Measurements from ENCODE around the gene RAP1GAP2. TPM values are rescaled to one million over a fixed set of nuclear protein-coding genes. Genes with fewer than 3 reads are reported as not detected.
"Not testable (repeated sequence)": the region's sequence is repeated elsewhere in the genome, so short reads cannot be mapped to it uniquely, and the experiment has no call there.

The RAP1GAP2 gene
- polyA plus RNA-seq, 12 donors, result 1.4 to 7.8 (median 2.6) TPM; not detected in 1

DNA sequence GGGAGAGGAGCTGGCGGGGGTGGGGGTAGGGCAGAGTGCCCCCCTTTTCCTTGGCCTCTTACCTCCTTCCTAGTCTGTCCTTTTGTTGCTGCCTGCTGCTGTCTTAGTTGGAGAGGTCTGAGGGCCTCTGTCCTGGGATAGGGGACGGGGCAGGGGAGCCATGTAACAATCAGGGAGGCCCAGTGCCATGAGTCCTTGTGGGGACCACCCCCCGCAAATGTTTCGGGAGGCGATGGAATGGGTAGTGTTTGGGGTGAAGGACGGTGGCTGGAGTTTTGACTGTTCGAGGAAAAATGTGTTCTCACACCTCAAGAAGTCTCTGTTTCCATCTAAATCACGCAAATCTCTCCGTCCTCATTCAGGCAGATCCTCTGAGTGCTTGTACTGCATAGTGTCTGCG lies 168.1 kb downstream of the RAP1GAP2 start:
- no peak for DNase-seq

GRCh38 chr17:2964831-2965230 lies 168.6 kb downstream of the RAP1GAP2 start:
- no peak for DNase-seq

DNA sequence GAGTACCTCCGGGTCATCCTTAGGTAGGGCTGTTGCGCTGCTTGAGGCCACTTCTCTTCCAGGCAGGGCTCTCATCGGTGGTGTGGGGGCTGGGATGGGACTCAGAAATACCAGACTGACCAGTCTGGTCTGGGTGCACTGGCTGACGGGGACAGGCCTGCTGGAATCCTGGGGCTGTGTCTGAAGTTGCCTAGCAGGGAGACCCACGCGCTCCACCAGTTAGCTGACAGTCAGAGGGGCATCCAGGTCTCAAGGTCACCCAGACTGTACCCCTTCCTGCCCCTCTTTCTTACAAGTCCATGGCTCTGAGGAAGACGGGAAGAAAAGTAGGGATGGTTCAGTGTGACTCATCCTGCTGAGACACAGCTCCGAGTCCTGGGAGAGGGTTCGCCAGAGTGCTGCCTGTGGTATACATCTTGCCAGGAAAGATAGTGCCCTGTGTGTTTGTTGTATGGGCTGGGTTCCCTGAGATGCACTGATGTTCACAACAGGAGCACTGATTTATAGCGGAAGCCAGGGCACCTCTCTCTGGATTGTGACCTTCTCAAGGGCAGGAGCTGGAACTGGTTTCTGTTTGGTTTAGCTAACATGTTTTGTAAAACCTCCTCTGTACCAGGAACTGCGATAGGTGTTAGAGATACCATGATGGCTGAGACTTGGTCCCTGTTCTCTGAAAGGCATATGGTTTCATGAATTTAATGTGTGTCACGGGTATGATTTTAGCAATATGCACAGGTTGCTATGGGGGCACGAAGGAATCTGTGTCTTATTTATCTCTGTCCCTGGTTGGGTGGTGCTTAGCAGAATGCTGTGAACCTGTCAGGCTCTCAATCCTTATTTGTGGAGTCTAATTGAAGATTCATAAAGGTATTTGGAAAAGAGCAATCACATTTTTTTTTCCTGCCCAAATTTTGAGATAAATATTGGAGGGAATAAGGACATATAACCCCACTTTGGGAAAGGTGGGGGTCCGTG lies 169.7 kb downstream of the RAP1GAP2 start:
- no peak for DNase-seq

DNA sequence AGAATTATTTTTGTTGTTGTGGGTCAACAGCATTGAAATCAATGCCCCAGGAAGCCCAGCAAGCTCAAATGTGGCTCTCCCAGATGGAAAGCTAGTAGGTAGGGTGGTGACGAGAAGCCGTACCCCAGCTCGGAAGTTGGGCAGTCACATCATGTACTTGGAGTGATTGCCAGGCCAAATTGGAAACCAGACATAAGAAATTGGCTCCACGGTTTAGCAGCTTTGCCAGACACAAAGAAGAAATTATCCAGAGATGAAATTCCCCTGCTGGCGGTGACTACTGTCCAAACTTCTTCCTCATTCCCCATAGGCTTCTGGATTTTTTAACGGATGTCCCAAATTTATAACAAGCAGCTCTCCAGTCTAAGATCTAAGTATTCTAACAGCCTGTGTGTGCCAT lies 171.3 kb downstream of the RAP1GAP2 start:
- no peak for DNase-seq

GRCh38 chr17:2971851-2972250 lies 175.6 kb downstream of the RAP1GAP2 start:
- DNase-seq, result no peak

GRCh38 chr17:2972749-2973148 lies 176.5 kb downstream of the RAP1GAP2 start:
- no peak for DNase-seq

DNA sequence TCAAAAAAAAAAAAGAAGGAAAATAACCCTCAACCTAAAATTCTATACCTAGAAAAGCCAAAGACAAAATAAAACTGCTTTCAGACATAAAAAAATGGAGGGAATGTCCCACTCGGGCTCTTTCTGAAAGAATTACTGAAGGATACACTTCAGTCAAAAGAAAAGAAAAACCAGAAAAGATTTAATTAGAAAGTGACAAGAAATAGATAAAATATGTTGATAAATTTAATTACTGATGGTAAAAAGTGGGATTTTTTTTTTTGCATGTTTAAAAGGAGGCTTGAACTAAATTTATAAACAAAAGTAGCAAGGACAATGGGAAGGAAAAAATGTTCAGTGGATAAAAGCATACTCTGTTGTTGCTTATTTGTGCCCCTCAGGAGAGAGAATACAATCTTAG lies 178.1 kb downstream of the RAP1GAP2 start:
- no peak for DNase-seq

DNA sequence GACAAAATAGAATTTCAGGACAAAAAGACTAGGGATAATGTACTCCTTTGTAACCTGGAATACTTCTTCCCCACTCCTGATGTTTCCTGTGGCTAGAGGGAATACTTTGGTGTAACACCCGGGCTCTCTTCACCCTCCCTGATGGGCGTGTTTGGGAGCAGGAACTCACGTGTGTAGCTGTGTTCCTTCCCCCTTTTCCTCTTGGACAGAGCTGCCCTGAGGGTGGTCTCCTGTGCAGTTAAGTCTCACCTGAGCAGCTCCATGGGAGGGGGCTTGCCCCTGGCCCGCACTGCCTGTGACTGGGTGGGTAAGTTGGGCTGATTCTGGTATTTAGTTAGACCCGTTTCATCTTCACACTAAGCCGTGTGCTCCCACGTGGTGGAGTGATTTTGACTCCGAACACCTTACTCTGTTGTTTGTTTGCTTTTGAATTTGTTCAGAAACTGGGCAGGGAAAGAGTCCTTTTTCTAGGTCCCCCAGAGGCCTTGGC lies 179.3 kb downstream of the RAP1GAP2 start:
- DNase-seq, result no peak

DNA sequence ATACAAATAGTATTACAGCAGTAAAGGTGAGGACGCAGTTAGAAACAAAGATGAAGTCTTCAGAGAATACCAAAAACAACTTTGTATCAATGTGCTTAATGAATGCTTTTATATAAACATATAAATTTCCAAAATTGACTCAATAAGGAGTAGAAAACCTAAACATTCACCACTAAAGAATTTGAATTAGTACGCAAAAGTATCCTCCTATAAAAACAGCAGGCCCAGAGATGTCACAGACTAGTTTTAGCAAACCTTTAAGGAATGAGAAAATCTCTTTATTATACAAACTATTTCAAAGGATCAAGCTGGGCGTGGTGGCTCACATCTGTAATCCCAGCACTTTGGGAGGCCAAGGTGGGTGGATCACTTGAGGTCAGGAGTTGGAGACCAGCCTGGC lies 180.9 kb downstream of the RAP1GAP2 start:
- DNase-seq, result no peak

- no peak for DNase-seq
Observed at GRCh38 chr17:2978116-2978515, 181.9 kb downstream of the RAP1GAP2 start.

GRCh38 chr17:2978991-2979390 lies 182.8 kb downstream of the RAP1GAP2 start:
- no peak for DNase-seq

GRCh38 chr17:2980211-2980903 lies 184.1 kb downstream of the RAP1GAP2 start:
- no peak for DNase-seq

- no peak for DNase-seq
Observed at GRCh38 chr17:2980904-2981246, 184.6 kb downstream of the RAP1GAP2 start.

- DNase-seq, result no peak
Observed at GRCh38 chr17:2981325-2981724, 185.1 kb downstream of the RAP1GAP2 start.

DNA sequence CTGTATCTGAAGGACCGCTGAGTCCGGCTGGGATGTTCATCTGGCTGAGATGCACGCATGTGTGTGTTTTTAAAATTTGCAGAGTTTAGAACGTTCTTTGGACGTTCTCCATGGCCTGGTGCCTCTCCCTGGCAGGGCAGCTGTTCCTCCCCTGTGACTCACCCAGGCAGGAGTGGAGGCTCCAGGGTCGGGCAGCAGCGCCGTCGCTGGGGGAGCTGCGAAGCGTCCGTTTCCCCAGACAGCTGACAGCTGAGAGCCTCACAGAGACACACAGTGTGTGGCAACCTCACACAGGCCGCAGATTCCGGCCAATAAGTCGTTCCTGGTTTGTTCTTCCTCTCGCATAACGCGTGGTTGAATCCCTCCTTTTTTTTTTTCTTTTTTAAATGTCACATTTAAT lies 186.6 kb downstream of the RAP1GAP2 start:
- peak; percentile 80 for DNase-seq

DNA sequence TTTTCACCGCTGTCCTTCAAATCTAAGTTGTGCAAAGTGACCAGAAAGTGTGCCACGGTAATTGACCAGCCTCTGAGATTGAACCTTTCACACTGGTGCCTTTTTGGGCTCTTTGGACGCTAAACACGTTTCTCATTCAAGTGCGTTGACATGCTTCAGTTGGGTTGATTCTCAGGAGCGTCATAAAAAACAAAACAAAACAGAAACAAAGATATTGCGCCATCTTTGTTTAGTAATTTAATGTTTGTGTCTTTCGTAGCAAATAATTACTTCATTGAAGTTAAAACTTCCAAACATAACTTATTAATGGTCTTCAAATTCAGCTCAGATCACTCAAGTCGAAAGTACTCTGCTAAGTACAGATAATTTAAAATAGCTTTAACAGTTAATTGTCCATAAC lies 187.0 kb downstream of the RAP1GAP2 start:
- DNase-seq, result no peak

- no peak for DNase-seq
Observed at GRCh38 chr17:2985318-2985717, 189.1 kb downstream of the RAP1GAP2 start.

- no peak for DNase-seq
Observed at GRCh38 chr17:2986925-2987324, 190.7 kb downstream of the RAP1GAP2 start.

- not testable (repeated sequence) for DNase-seq
Observed at GRCh38 chr17:2989396-2989795, 193.2 kb downstream of the RAP1GAP2 start.

DNA sequence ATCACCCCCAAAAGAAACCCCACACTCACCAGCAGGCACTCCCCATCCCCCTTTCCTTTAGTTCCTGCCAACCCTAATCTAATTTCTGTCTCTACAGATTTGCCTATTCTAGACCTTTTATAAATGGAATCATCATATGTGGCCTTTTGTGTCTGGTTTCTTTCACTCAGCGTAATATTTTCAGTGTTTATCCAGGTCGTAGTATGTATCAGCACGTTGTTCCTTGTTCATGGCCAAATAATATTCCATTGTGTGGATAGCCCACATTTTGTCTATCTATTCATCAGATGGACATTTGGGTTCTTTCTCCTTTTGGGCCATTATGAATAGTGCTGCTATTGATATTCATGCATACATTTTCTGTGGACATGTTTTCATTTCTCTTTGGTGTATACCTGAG lies 193.6 kb downstream of the RAP1GAP2 start:
- DNase-seq, result no peak

GRCh38 chr17:2990396-2990795 lies 194.2 kb downstream of the RAP1GAP2 start:
- no peak for DNase-seq

- not testable (repeated sequence) for DNase-seq
Observed at GRCh38 chr17:2991396-2992180, 195.3 kb downstream of the RAP1GAP2 start.
